GM19328 (cell line): ENCODE data around the gene PIK3R1.

Source experiments
- ATAC-seq: cut with Tn5 transposase; IDR thresholded peaks from one replicate; pipeline ENCODE4 v1.9.1; 2021; ENCODE audit warnings: mild to moderate bottlenecking, moderate library complexity; ENCODE audit not compliant: unreplicated experiment

Gene PIK3R1

GRCh38 chr5:68250661-68251298 is 35.2 kb downstream of the PIK3R1 start:
- no peak for ATAC-seq

GRCh38 chr5:68251386-68251785 is 35.8 kb downstream of the PIK3R1 start:
- ATAC-seq: no peak

GRCh38 chr5:68251804-68252522 is 36.4 kb downstream of the PIK3R1 start:
- ATAC-seq: no peak

GRCh38 chr5:68252673-68253623 is 37.4 kb downstream of the PIK3R1 start:
- ATAC-seq: no peak

DNA sequence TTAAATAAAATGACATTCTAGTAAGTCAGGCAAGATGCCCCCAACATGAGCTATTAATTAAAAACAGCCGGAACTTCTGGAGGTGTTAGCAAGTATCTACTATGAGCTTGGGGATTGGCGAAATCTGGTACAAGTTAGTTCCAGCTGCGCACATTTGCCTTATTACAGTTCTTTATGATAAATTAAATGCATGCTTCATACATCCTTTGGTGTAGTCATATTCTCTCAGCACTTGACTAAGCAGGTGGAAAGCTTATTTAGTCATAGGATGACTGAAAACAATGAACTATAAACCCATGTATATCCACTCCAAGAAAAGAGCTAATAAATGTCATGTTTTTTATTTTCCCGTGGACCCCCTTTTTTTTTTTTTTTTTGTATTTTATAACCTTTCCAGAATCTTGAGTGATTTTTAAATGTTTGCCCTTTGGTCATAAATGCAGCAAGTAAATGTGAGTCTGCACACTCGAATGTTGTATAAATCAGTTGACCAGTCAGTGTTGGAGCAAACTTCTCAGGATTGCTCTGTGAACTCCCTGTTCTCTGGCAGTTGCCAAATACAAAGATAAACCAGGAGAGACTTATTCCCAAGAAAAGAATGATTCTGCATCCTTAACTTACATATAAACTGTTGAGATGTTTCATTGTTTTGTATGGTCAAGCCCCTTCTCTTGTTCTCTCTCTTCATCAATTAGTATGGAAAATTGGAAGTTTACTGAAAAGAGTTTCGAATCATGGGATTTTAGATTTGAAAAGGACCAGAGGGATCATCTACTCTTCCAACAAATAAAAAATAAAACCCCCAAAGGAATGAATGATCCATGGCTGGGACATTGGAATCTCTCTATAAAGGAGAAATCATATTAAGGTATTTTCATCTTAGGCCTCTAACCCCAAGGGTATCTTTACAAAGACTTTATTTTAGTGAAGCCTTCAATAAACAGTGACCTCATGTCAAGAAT is 38.3 kb downstream of the PIK3R1 start:
- no peak for ATAC-seq

- ATAC-seq: no peak
Measured at GRCh38 chr5:68254810-68255209, 39.3 kb downstream of the PIK3R1 start.

GRCh38 chr5:68255305-68256120 is 40.0 kb downstream of the PIK3R1 start:
- ATAC-seq: no peak

DNA sequence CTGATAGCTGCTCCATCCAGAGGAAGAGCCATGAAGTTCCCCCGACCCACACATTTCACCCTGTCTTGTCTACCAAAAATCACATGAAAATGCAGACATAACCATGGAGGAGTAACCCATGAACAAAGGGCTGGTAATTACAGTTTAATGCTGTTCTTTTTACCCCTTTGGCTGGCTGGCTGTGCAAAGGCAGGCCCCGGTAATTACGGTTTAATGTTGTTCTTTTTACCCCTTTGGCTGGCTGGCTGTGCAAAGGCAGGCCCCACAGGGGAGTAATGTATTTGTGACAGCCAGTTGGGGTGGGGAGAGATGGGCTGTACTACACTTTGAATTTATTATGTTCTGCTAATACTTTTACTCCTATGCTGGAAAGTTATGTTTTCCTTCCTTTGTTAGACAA is 41.7 kb downstream of the PIK3R1 start:
- ATAC-seq: no peak

DNA sequence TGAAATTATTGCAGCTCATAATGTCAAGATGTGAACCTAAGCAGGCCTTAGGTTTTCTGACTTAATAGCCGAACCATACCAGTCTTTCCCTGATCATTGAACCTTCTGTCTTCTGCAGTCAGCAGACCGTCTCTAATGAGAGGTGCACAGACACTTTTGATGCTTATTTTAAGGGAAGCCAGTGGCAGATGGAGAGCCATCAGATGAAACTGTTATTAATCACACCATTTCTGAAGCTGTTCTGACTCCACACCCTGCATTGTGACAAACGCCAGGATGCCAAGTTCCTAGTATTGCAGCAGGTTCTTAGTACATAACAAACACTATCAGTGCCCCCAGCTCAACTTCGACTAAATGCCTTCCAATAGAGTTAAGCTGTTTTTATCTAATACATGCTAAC is 43.0 kb downstream of the PIK3R1 start:
- ATAC-seq: no peak

DNA sequence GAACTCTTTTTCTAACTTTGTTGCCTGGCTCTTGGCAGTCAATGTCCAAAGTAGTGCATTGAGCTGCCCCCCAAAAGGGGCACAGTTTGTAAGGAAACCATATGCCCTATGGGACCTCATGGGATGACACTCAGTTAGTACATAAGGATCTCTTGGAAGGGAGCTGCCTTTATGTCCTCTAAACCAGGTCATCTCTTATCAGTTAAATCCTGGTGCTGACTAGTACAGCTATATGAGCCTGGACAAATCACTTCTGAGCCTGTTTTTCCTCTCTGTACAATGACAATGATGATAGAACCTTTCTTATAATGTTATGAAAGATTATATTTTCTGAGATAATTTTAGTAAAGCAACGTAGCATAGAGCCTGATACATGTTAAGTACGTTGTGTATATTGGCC is 44.1 kb downstream of the PIK3R1 start:
- no peak for ATAC-seq

DNA sequence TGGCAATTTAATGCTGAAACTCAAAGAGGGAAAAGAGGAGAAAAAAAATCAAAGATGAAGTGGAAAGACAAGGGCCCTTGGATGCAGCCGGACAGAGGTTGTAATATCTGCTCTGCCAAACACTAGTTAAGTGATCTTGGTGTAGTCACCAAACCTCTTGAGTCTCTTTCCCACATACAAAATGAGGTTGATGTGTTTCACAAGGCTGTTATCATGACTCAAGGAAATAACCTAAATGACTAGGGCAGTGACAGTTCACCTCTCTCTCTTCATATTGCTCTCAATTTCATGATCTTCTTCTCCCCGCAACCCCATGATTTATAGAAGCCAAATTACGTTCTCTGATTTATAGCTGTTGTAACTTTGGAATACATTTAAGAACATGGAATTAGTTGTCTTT is 44.9 kb downstream of the PIK3R1 start:
- no peak for ATAC-seq

DNA sequence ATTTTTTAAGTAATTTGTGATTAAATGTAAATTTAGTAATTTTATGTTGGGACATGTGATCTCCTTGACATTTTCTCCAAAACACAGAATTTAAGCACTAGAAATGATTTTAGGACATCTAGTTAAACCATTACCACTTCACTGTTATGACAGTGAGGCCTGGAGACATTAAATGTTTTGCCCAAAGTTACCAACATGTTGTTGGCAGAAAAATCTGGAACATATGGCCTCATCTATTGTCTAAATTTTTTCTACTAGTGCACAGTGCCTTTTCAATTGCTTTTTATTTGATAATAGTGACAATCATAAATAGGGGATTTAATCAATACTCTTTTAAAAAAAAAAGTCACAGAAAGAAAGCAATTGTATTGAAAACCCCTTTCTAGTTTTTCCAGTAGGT is 45.6 kb downstream of the PIK3R1 start:
- ATAC-seq: no peak

DNA sequence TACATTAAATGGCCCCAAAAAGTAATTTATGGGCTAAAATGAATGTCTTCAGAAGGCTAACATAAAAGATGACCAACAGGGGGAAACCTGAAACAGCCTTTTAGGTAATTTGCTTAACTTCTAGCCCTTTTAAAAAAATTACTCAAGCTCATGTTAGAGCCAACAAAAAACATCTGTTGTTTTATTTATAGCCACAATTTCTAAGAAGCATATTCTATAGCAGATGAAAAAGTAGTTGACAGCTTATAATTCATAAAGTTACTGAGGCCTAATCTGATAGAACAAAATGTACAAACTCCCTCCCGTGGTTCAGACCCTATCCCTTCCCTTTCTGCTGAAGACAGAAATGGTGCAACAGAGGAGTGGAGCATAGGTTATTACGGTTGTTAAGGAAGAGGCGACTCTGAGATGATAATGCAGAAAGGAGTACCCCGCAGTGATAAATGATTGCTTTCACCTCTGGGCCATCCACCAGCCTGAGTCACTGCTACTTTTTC is 46.1 kb downstream of the PIK3R1 start:
- no peak for ATAC-seq

- ATAC-seq: no peak
Measured at GRCh38 chr5:68264024-68264956, 48.7 kb downstream of the PIK3R1 start.

GRCh38 chr5:68265347-68265746 is 49.8 kb downstream of the PIK3R1 start:
- ATAC-seq: no peak

DNA sequence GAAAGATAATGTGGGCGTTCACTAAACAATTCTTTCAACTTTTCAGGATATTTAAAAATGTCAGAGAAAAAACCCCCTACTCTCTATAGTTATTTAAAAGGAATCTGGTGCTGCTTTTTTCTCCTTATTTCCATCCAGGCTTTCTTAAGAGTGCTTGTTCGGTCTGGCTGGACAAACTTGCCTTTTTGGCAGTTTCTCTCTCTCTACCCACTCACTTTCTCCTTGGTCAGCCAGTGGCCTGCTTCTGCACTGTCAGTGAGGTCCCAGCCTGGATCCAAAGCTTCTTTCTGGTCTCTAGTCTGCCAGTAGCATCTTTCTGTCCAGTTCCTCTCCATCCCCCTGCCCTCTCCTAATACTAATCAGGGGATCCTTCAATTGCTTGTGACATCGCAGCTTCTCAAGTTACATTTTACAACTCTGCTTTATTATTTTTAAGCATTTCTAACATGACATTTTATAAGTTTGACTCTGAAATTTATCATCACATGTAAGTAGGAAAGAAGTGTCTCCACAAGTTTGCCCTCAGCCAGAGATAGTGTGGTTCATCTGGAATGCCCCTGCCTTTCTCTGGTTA is 50.4 kb downstream of the PIK3R1 start:
- no peak for ATAC-seq

DNA sequence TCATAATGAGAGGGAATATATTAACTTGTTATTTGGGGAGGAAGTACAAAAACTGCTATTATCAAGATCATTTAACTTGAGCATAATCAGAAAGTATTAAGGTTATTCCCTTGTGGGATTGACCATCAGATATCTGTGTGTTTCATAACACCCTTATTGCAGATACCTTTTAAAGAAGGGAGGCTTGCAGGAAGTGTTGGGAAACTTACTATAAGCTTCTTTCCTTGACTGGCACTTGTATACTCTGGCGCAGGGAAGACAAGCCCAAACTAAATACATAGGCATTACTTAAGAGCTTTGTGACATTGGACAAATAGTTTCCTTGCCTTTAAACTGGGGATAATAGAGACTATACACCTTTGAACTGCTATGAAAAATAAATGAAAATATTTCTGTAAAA is 50.9 kb downstream of the PIK3R1 start:
- no peak for ATAC-seq

- no peak for ATAC-seq
Measured at GRCh38 chr5:68267066-68267465, 51.5 kb downstream of the PIK3R1 start.
